ENCODE data around the gene DAPK1.
A peak's percentile ranks its signal among the peaks of the same experiment; 100 is the strongest.
"Not testable (repeated sequence)": the region's sequence is repeated elsewhere in the genome, so short reads cannot be mapped to it uniquely, and the experiment has no call there.

The DAPK1 gene

GRCh38 chr9:87533271-87533670, 35.6 kb downstream of the DAPK1 start:
- H3K27ac Mint-ChIP-seq = no peak overlapping the region
- peaks cover 0 to 2% of the 10 kb centered on the region in 2 donors for H3K9me3 Mint-ChIP-seq
- no peak overlapping the region for H3K4me3 Mint-ChIP-seq
- ATAC-seq (replicated peaks) (no peak), DNase-seq (no peak)
- no peaks in the 10 kb centered on the region for H3K36me3 Mint-ChIP-seq
- peaks cover 1 to 8% of the 10 kb centered on the region in 2 donors for H3K4me1 Mint-ChIP-seq
- peaks cover 8 to 9% of the 10 kb centered on the region in 2 donors for H3K27me3 Mint-ChIP-seq

- ATAC-seq (replicated peaks) (no peak), DNase-seq (no peak)
- Mint-ChIP-seq H3K4me1 (peaks cover 1 to 8% of the 10 kb centered on the region in 2 donors), H3K9me3 (no peaks in the 10 kb centered on the region), H3K27ac (no peak overlapping the region), H3K4me3 (no peak overlapping the region), H3K36me3 (no peaks in the 10 kb centered on the region), H3K27me3 (peaks cover under 1 to 5% of the 10 kb centered on the region in 2 donors)
These were observed 36.4 kb downstream of the DAPK1 start for GRCh38 chr9:87534036-87534435.

- peaks cover 0 to 1% of the 10 kb centered on the region in 2 donors for H3K27me3 Mint-ChIP-seq
- H3K4me1 Mint-ChIP-seq = peaks cover 0 to 1% of the 10 kb centered on the region in 2 donors
- no peak overlapping the region for H3K4me3 Mint-ChIP-seq
- DNase-seq (no peak), ATAC-seq (replicated peaks) (no peak)
- no peaks in the 10 kb centered on the region for H3K36me3 Mint-ChIP-seq
- no peaks in the 10 kb centered on the region for H3K9me3 Mint-ChIP-seq
- H3K27ac Mint-ChIP-seq = no peak overlapping the region
These were observed 37.3 kb downstream of the DAPK1 start for GRCh38 chr9:87534957-87535356.

- Mint-ChIP-seq H3K9me3 (no peaks in the 10 kb centered on the region), H3K4me3 (no peak overlapping the region), H3K27me3 (no peaks in the 10 kb centered on the region), H3K4me1 (no peaks in the 10 kb centered on the region), H3K36me3 (no peaks in the 10 kb centered on the region), H3K27ac (peak overlapping the region; percentile 72)
- DNase-seq (peak; percentile 26), ATAC-seq (replicated peaks) (peak; percentile 63 to 88)
These were observed 38.3 kb downstream of the DAPK1 start for GRCh38 chr9:87535817-87536539.

GRCh38 chr9:87537625-87538024, 40.0 kb downstream of the DAPK1 start:
- no peak overlapping the region for H3K27ac Mint-ChIP-seq

GRCh38 chr9:87540444-87541105, 42.9 kb downstream of the DAPK1 start:
- DNase-seq = no peak
- Mint-ChIP-seq H3K4me1 (no peaks in the 10 kb centered on the region), H3K9me3 (no peaks in the 10 kb centered on the region), H3K27ac (no peak overlapping the region), H3K36me3 (no peaks in the 10 kb centered on the region), H3K27me3 (no peaks in the 10 kb centered on the region), H3K4me3 (no peak overlapping the region)
- no peak for ATAC-seq (replicated peaks)

More at GRCh38 chr9:87537625-87538024, 40.0 kb downstream of the DAPK1 start:
- H3K4me1 Mint-ChIP-seq = no peaks in the 10 kb centered on the region
- ATAC-seq (replicated peaks) (no peak), DNase-seq (no peak)
- H3K4me3 Mint-ChIP-seq = no peak overlapping the region
- H3K9me3 Mint-ChIP-seq = no peaks in the 10 kb centered on the region
- no peaks in the 10 kb centered on the region for H3K36me3 Mint-ChIP-seq
- no peaks in the 10 kb centered on the region for H3K27me3 Mint-ChIP-seq

GRCh38 chr9:87541663-87542062, 44.0 kb downstream of the DAPK1 start:
- Mint-ChIP-seq H3K27ac (no peak overlapping the region), H3K27me3 (no peaks in the 10 kb centered on the region)

GRCh38 chr9:87542141-87542540, 44.5 kb downstream of the DAPK1 start:
- Mint-ChIP-seq H3K4me3 (no peak overlapping the region), H3K27ac (no peak overlapping the region), H3K9me3 (no peaks in the 10 kb centered on the region), H3K27me3 (no peaks in the 10 kb centered on the region), H3K4me1 (no peaks in the 10 kb centered on the region), H3K36me3 (no peaks in the 10 kb centered on the region)
- no peak for DNase-seq
- no peak for ATAC-seq (replicated peaks)

More at GRCh38 chr9:87541663-87542062, 44.0 kb downstream of the DAPK1 start:
- no peaks in the 10 kb centered on the region for H3K4me1 Mint-ChIP-seq
- H3K4me3 Mint-ChIP-seq = no peak overlapping the region
- DNase-seq = no peak
- no peak for ATAC-seq (replicated peaks)
- H3K36me3 Mint-ChIP-seq = no peaks in the 10 kb centered on the region
- no peaks in the 10 kb centered on the region for H3K9me3 Mint-ChIP-seq

GRCh38 chr9:87543251-87543650, 45.6 kb downstream of the DAPK1 start:
- H3K27me3 Mint-ChIP-seq = no peaks in the 10 kb centered on the region
- H3K36me3 Mint-ChIP-seq = no peaks in the 10 kb centered on the region
- no peak overlapping the region for H3K4me3 Mint-ChIP-seq
- no peak overlapping the region for H3K27ac Mint-ChIP-seq
- no peak for DNase-seq
- H3K4me1 Mint-ChIP-seq = no peaks in the 10 kb centered on the region
- no peaks in the 10 kb centered on the region for H3K9me3 Mint-ChIP-seq
- no peak for ATAC-seq (replicated peaks)

- Mint-ChIP-seq H3K27me3 (peaks cover 0 to 5% of the 10 kb centered on the region in 2 donors), H3K9me3 (no peaks in the 10 kb centered on the region), H3K36me3 (no peaks in the 10 kb centered on the region), H3K27ac (no peak overlapping the region), H3K4me3 (no peak overlapping the region), H3K4me1 (no peaks in the 10 kb centered on the region)
- DNase-seq (no peak), ATAC-seq (replicated peaks) (no peak)
These were observed 48.2 kb downstream of the DAPK1 start for GRCh38 chr9:87545858-87546257.

- Mint-ChIP-seq H3K36me3 (no peaks in the 10 kb centered on the region), H3K27me3 (peaks cover 0 to 5% of the 10 kb centered on the region in 2 donors)
These were observed 49.0 kb downstream of the DAPK1 start for GRCh38 chr9:87546704-87547103.

GRCh38 chr9:87547671-87548081, 50.0 kb downstream of the DAPK1 start:
- Mint-ChIP-seq H3K4me1 (no peaks in the 10 kb centered on the region), H3K36me3 (no peaks in the 10 kb centered on the region), H3K4me3 (no peak overlapping the region)

More at GRCh38 chr9:87546704-87547103, 49.0 kb downstream of the DAPK1 start:
- DNase-seq (no peak), ATAC-seq (replicated peaks) (no peak)
- H3K9me3 Mint-ChIP-seq = no peaks in the 10 kb centered on the region
- H3K4me1 Mint-ChIP-seq = no peaks in the 10 kb centered on the region
- H3K27ac Mint-ChIP-seq = no peak overlapping the region
- H3K4me3 Mint-ChIP-seq = no peak overlapping the region

GRCh38 chr9:87548159-87548558, 50.5 kb downstream of the DAPK1 start:
- H3K27ac Mint-ChIP-seq = no peak overlapping the region
- H3K4me1 Mint-ChIP-seq = no peaks in the 10 kb centered on the region
- DNase-seq (no peak), ATAC-seq (replicated peaks) (no peak)
- no peaks in the 10 kb centered on the region for H3K36me3 Mint-ChIP-seq
- H3K27me3 Mint-ChIP-seq = peaks cover 0 to 5% of the 10 kb centered on the region in 2 donors
- H3K4me3 Mint-ChIP-seq = no peak overlapping the region
- no peaks in the 10 kb centered on the region for H3K9me3 Mint-ChIP-seq

More at GRCh38 chr9:87547671-87548081, 50.0 kb downstream of the DAPK1 start:
- Mint-ChIP-seq H3K27ac (no peak overlapping the region), H3K9me3 (no peaks in the 10 kb centered on the region), H3K27me3 (peaks cover 0 to 5% of the 10 kb centered on the region in 2 donors)
- no peak for ATAC-seq (replicated peaks)
- DNase-seq = no peak

- DNase-seq; H3K27ac Mint-ChIP-seq; H3K27me3 Mint-ChIP-seq; H3K4me1 Mint-ChIP-seq; H3K9me3 Mint-ChIP-seq; H3K36me3 Mint-ChIP-seq; ATAC-seq (replicated peaks); H3K4me3 Mint-ChIP-seq: not testable (repeated sequence)
These were observed 51.4 kb downstream of the DAPK1 start for GRCh38 chr9:87549088-87549487.

- ATAC-seq (replicated peaks) (peak in 1 of 2 donors; percentile 31), DNase-seq (no peak)
- no peaks in the 10 kb centered on the region for H3K4me1 Mint-ChIP-seq
- no peaks in the 10 kb centered on the region for H3K36me3 Mint-ChIP-seq
- H3K4me3 Mint-ChIP-seq = no peak overlapping the region
- H3K27me3 Mint-ChIP-seq = peaks cover 0 to 5% of the 10 kb centered on the region in 2 donors
- H3K27ac Mint-ChIP-seq = no peak overlapping the region
- no peaks in the 10 kb centered on the region for H3K9me3 Mint-ChIP-seq
These were observed 52.1 kb downstream of the DAPK1 start for GRCh38 chr9:87549791-87550190.

Data from stimulated activated naive B cell treated with anti-CD40 and anti-IgM and Interleukin-4, amounts not matched to agents 10 μg/mL and 1 μg/mL and 100 μg/mL, for 72 hours (primary cell).